A549 (cell line): Measurements from ENCODE around the gene RAE1. TPM values are rescaled to one million over a fixed set of nuclear protein-coding genes. Genes with fewer than 3 reads are reported as not detected.

Experiments used
- ATAC-seq, 2 experiments: fragments of 200-7000 bp in 1 of 2; fragments of >200 bp in 1 of 2; cut with Nextera tagmentation in 1 of 2; cut with Tn5 transposase in 1 of 2; 3 replicates each; pipeline versions ENCODE4 v1.8.0 to v1.9.1; 2018 to 2020; ENCODE audit warnings: mild to moderate bottlenecking in 1 of 2, moderate library complexity in 1 of 2
- CTCF ChIA-PET: fragments of 300-600 bp; sonication (Branson Sonifier 250); formaldehyde crosslinking; extraction: SDS; loops from one replicate; lab custom pipeline; 2021; ENCODE audit warnings: antibody characterized with exemption, inconsistent platforms; lab: Yijun Ruan, JAX
- POLR2A ChIA-PET: fragments of 350-600 bp; formaldehyde crosslinking; extraction: SDS; loops from one replicate; lab custom pipeline; 2021; ENCODE audit warnings: antibody characterized with exemption, inconsistent platforms; lab: Yijun Ruan, JAX
- DNase-seq, 2 experiments: peaks; one replicate each; pipeline versions ENCODE4 v3.0.0 to v3.0.0-alpha.2; 2011 to 2016; ENCODE audit warnings: low read depth in 1 of 2, low spot score in 1 of 2
- FAIRE-seq: peaks from 2 replicates; lab custom pipeline; 2011; peaks lifted over from hg19 to GRCh38; lab: Jason Lieb, UNC
- H3K27ac ChIP-seq, 2 experiments: fragments of >200 bp; sonication (Bioruptor Twin); formaldehyde crosslinking; 3 replicates each; pipeline ENCODE4 v1.5.1; 2016 to 2017
- H3K4me1 ChIP-seq: fragments of >200 bp; sonication (Bioruptor Twin); formaldehyde crosslinking; 3 replicates; pipeline ENCODE4 v1.6.1; 2016
- H3K4me2 ChIP-seq: fragments of >200 bp; sonication (Bioruptor Twin); formaldehyde crosslinking; 3 replicates; pipeline ENCODE4 v1.6.1; 2016
- H3K4me3 ChIP-seq: fragments of >200 bp; sonication (Bioruptor Twin); formaldehyde crosslinking; 3 replicates; pipeline ENCODE4 v1.5.1; 2016
- H3K9me3 ChIP-seq: fragments of >200 bp; sonication (Bioruptor Twin); formaldehyde crosslinking; 3 replicates; pipeline ENCODE4 v1.6.1; 2016
- CHD2 ChIP-seq: fragments of 150-350 bp; IDR thresholded peaks from 2 replicates; pipeline ENCODE4 v1.6.1; 2014; ENCODE audit warnings: low read length; ENCODE audit not compliant: partially characterized antibody
- ESRRA ChIP-seq: fragments of 150-350 bp; IDR thresholded peaks from 2 replicates; pipeline ENCODE4 v1.6.1; 2014; ENCODE audit warnings: mild to moderate bottlenecking, low read length, borderline replicate concordance
- FOSL2 ChIP-seq, 2 experiments: fragments of 450-650 bp in 1 of 2; fragments of >200 bp in 1 of 2; sonication (Bioruptor Twin) in 1 of 2; formaldehyde crosslinking; IDR thresholded peaks; 2 replicates each; pipeline versions ENCODE4 v1.5.0 to v1.6.1; 2016 to 2020; ENCODE audit warnings: mild to moderate bottlenecking in 1 of 2, moderate library complexity in 1 of 2
- GATA3 ChIP-seq: IDR thresholded peaks from 2 replicates; pipeline ENCODE4 v1.6.1; 2012; ENCODE audit warnings: borderline replicate concordance
- HOXA7 ChIP-seq: fragments of 250-450 bp; sonication (Bioruptor Pico); IDR thresholded peaks from 2 replicates; pipeline ENCODE4 v1.5.0; 2020; ENCODE audit warnings: mild to moderate bottlenecking, moderate library complexity
- HOXB5 ChIP-seq: fragments of 250-450 bp; sonication (Bioruptor Pico); IDR thresholded peaks from 2 replicates; pipeline ENCODE4 v1.5.0; 2020; ENCODE audit warnings: mild to moderate bottlenecking, moderate library complexity
- KDM1A ChIP-seq: fragments of 200-600 bp; sonication (generic); IDR thresholded peaks from 2 replicates; pipeline ENCODE4 v1.6.1; 2016; ENCODE audit warnings: low read depth, mild to moderate bottlenecking
- NFE2L2 ChIP-seq: fragments of 150-350 bp; conservative IDR thresholded peaks from 2 replicates; pipeline ENCODE4 v1.6.1; 2014; ENCODE audit warnings: low read length
- RARB ChIP-seq: fragments of 250-450 bp; sonication (Bioruptor Pico); IDR thresholded peaks from 2 replicates; pipeline ENCODE4 v1.8.0; 2021; ENCODE audit warnings: mild to moderate bottlenecking, moderate library complexity
- TFCP2L1 ChIP-seq: fragments of 250-450 bp; sonication (Bioruptor Pico); IDR thresholded peaks from 2 replicates; pipeline ENCODE4 v1.5.0; 2021; ENCODE audit warnings: mild to moderate bottlenecking
- TP53 ChIP-seq: fragments of 250-450 bp; sonication (Bioruptor Pico); IDR thresholded peaks from 2 replicates; pipeline ENCODE4 v1.5.0; 2021; ENCODE audit warnings: mild to moderate bottlenecking, moderate library complexity
- ZSCAN20 ChIP-seq: fragments of 250-450 bp; sonication (Bioruptor Pico); IDR thresholded peaks from 2 replicates; pipeline ENCODE4 v1.8.0; 2022; ENCODE audit warnings: mild to moderate bottlenecking, moderate library complexity
- whole genome bisulfite sequencing: methylation state at CpG from one replicate; pipeline ENCODE4 v1.1.6; 2017; ENCODE audit errors: missing lambda C conversion rate; 5-methylcytosine and 5-hydroxymethylcytosine counted together
- polyA plus RNA-seq, 4 experiments: library from polyadenylated mRNA; depleted of rRNA in 3 of 4; stranded (reverse); fragments of >200 nt; fragmentation: RNase III in 1 of 4; extraction: RNeasy Plus Mini Kit Qiagen cat#74134 plus additional on column Dnase treatment in 1 of 4; gene quantifications; 2 replicates in 3 of 4; 3 replicates in 1 of 4; pipeline ENCODE4 v1.2.3, GENCODE V29; 2011 to 2017
- TF ChIP-seq, protein P1 (sequence below): IDR thresholded peaks from 2 replicates; pipeline ENCODE4 v1.6.1; 2012; ENCODE audit warnings: low read depth, borderline replicate concordance
- TF ChIP-seq, protein P2 (sequence below): IDR thresholded peaks from 2 replicates; pipeline ENCODE4 v1.6.1; 2012
- TF ChIP-seq, protein P3 (sequence below): fragments of 200-600 bp; sonication (generic); IDR thresholded peaks from 2 replicates; pipeline ENCODE4 v1.6.1; 2016; ENCODE audit warnings: antibody characterized with exemption, mild to moderate bottlenecking, moderate library complexity
- TF ChIP-seq, protein P4 (sequence below): fragments of 150-350 bp; IDR thresholded peaks from 2 replicates; pipeline ENCODE4 v1.6.1; 2014; ENCODE audit warnings: low read depth, mild to moderate bottlenecking, low read length
- TF ChIP-seq, protein P5 (sequence below): IDR thresholded peaks from 2 replicates; pipeline ENCODE4 v1.6.1; 2012

RAE1 gene
- polyA plus RNA-seq, 2 of the 4 experiments (the other 2 are of a cell fraction): 54.7 to 69.6 TPM

DNA sequence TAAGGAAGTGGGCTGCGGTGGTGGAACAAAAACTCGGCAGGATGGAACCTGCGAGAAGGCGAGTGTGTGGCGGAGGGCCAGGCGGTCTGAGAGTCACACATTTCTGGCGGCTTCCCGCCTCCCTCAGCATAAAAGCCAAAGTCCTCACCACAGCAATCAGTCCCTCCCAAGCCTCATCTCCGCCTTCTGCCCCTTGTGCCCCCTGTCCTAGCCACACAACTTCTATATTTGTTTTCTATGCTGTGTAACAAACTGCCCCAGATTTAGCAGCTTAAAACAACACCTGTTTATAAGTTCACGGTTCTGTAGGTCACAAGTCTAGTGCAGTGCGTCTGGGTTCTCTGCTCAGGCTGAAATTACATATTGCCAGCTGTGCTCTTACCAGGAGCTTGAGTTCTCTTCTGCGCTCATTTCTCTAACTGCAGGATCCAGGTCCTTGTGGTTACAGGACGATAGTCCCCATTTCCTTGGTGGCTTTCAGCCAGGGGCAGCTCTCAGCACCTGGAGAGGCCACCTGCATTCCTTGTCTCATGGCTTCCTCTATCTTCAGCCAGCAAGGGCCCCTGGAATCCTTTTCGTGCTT lies 33.2 kb upstream of the RAE1 start:
- Histone ChIP-seq H3K4me3 (no peak overlapping the region), H3K9me3 (no peaks in the 10 kb centered on the region), H3K4me1 (no peaks in the 10 kb centered on the region), H3K27ac (no peak overlapping the region), H3K4me2 (no peak overlapping the region)
- WGBS: 59% methylated on average over 14 of the region's 14 CpGs
- TF ChIP-seq, protein P1, sequence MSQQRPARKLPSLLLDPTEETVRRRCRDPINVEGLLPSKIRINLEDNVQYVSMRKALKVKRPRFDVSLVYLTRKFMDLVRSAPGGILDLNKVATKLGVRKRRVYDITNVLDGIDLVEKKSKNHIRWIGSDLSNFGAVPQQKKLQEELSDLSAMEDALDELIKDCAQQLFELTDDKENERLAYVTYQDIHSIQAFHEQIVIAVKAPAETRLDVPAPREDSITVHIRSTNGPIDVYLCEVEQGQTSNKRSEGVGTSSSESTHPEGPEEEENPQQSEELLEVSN: no peak
- DNase-seq (no peak), FAIRE-seq (no peak), ATAC-seq (no peak)
- CTCF ChIA-PET: interaction anchor here (1.2 to 1.7 kb wide), 3 partner anchors 28 to 228 kb away, joined by 3 to 4 read pairs (median 3); no protein-coding TSS in a partner anchor
- POLR2A ChIA-PET: no interaction called here

DNA sequence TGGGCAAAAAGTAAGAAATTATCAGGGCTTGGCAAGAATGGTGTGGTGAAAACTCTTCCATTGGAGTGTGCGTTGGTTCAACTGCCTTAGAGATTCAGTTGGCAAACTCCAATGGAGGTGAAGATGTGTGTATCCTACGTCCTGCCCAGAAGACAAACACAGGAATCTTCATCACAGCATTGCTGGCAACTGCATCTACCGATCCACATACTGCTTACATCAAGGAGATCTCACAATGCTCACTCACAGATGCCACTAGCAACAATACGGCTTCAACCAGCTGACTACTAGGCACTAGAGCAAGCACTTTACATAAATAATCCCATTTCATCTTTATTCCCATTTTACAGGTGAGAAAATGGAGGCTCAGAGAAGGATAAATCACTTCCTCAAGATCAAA lies 31.5 kb upstream of the RAE1 start:
- no peaks in the 10 kb centered on the region for H3K9me3 ChIP-seq
- H3K4me3 ChIP-seq: no peak overlapping the region
- CTCF ChIA-PET: interaction anchor here (1.2 kb wide), 1 partner anchor 29 kb away, joined by 3 read pairs; no protein-coding TSS in a partner anchor
- TF ChIP-seq NFE2L2 (no peak), TP53 (CRISPR knock-in tag) (no peak), CHD2 (no peak), HOXA7 (CRISPR knock-in tag) (no peak), FOSL2 (IDR thresholded peaks at IDR 0.05) (no peak), FOSL2 (CRISPR knock-in tag; IDR thresholded peaks at IDR 0.05) (no peak), ESRRA (no peak), HOXB5 (CRISPR knock-in tag) (no peak), RARB (no peak), GATA3 (no peak), TFCP2L1 (CRISPR knock-in tag) (no peak), KDM1A (no peak), ZSCAN20 (CRISPR knock-in tag) (no peak)
- TF ChIP-seq, protein P2, sequence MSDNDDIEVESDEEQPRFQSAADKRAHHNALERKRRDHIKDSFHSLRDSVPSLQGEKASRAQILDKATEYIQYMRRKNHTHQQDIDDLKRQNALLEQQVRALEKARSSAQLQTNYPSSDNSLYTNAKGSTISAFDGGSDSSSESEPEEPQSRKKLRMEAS: no peak
- TF ChIP-seq, protein P3, sequence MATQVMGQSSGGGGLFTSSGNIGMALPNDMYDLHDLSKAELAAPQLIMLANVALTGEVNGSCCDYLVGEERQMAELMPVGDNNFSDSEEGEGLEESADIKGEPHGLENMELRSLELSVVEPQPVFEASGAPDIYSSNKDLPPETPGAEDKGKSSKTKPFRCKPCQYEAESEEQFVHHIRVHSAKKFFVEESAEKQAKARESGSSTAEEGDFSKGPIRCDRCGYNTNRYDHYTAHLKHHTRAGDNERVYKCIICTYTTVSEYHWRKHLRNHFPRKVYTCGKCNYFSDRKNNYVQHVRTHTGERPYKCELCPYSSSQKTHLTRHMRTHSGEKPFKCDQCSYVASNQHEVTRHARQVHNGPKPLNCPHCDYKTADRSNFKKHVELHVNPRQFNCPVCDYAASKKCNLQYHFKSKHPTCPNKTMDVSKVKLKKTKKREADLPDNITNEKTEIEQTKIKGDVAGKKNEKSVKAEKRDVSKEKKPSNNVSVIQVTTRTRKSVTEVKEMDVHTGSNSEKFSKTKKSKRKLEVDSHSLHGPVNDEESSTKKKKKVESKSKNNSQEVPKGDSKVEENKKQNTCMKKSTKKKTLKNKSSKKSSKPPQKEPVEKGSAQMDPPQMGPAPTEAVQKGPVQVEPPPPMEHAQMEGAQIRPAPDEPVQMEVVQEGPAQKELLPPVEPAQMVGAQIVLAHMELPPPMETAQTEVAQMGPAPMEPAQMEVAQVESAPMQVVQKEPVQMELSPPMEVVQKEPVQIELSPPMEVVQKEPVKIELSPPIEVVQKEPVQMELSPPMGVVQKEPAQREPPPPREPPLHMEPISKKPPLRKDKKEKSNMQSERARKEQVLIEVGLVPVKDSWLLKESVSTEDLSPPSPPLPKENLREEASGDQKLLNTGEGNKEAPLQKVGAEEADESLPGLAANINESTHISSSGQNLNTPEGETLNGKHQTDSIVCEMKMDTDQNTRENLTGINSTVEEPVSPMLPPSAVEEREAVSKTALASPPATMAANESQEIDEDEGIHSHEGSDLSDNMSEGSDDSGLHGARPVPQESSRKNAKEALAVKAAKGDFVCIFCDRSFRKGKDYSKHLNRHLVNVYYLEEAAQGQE: no peak
- TF ChIP-seq, protein P4, sequence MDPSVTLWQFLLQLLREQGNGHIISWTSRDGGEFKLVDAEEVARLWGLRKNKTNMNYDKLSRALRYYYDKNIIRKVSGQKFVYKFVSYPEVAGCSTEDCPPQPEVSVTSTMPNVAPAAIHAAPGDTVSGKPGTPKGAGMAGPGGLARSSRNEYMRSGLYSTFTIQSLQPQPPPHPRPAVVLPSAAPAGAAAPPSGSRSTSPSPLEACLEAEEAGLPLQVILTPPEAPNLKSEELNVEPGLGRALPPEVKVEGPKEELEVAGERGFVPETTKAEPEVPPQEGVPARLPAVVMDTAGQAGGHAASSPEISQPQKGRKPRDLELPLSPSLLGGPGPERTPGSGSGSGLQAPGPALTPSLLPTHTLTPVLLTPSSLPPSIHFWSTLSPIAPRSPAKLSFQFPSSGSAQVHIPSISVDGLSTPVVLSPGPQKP: no peak
- TF ChIP-seq, protein P5, sequence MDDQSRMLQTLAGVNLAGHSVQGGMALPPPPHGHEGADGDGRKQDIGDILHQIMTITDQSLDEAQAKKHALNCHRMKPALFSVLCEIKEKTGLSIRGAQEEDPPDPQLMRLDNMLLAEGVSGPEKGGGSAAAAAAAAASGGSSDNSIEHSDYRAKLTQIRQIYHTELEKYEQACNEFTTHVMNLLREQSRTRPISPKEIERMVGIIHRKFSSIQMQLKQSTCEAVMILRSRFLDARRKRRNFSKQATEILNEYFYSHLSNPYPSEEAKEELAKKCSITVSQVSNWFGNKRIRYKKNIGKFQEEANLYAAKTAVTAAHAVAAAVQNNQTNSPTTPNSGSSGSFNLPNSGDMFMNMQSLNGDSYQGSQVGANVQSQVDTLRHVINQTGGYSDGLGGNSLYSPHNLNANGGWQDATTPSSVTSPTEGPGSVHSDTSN: no peak
- FAIRE-seq: no peak
- H3K4me1 ChIP-seq: no peaks in the 10 kb centered on the region
- no peak overlapping the region for H3K27ac ChIP-seq
- POLR2A ChIA-PET: no interaction called here
- no peak for DNase-seq
- WGBS: 46% methylated on average over 4 of the region's 4 CpGs
- no peak overlapping the region for H3K4me2 ChIP-seq
- no peak for ATAC-seq
